ENCODE results near the gene FUZ.

Gene FUZ

DNA sequence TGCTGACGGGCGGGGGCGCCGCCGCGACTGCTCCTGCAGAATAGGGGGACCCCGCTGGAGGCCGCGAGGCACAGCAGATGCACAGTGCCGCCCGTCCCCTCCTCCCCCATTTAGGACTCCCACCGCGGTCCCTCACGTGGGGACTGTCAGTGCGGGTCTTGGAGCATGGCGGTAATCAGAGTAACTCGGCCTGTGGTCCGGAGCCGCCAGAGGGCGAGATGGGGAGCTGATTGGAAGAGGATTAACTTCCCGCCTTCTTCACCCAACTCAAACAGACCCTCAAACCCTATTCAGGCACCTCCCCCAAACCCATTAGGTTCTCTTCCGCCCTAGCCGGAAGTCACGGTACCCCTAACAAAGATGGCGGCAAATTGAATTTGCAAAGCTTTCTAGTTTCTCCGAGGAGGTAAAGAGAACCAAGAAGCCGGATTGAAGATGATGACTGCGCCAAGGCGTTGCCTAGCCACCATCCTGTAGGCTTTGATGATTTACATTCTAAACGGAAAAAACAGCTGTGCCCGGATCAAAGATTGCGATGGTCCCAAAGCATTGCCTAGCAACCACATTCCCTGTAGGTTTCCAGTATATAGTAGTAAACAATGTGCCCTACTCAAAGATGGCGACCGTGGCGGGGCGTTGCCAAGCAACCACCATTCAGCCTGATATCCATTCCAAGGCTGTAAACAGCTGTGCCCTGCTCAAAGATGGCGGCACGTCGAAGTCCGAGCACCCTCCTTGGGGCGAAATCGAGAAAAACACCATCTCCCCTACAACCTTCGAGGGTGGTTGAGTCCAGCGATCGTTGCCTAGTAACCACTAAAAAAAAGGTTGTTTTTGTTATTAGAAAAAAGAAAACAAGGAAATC is at the start of gene FUZ:
TSS of gene FUZ (minus strand) at position 296 of the 865 bp plus-strand sequence. CDS start at position 110, 186 bp downstream.
- peak; percentile 99 for FAIRE-seq

DNA sequence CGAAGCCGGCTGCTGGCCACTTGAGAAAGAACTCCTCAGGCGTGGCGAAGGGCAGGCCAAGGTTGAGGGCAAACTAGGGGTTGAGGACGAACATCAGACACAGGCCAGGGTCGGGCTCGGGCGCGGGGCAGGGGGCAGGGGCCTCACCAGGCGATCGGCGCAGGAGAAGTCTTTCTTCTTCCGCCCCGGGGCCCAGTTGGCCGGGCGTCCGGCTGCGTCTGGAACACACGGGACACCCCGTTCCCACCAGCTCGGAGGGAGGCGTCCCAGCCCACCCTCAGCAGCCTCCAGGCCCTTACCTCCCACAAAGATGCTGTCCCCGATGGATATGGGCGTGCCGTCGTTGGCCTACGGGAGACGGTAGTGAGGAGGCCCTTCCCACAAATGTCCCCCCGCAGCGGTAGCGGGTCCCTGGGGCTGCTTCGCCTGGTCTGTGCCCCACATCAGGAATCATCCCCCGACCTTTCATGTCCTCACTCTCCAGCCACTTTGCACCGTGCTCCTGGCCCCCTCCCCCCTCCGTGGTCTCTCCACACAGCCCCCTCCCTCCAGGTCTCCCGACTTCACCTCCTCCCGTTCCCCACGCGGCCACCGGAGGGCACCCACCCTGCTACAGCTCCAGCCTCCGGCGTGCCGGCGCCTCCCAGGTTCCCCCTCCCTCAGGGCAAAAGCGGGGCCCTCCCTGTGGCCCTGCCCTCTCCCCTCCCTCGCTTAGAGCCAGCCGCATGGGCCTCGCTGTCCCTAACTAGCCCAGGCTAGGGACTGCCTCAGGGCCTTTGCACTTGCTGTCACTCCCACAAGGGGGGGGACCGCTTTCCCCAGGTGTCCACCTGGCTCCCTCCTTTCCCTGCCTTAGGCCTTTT is 49.5 kb upstream of the FUZ start:
- FAIRE-seq = no peak

DNA sequence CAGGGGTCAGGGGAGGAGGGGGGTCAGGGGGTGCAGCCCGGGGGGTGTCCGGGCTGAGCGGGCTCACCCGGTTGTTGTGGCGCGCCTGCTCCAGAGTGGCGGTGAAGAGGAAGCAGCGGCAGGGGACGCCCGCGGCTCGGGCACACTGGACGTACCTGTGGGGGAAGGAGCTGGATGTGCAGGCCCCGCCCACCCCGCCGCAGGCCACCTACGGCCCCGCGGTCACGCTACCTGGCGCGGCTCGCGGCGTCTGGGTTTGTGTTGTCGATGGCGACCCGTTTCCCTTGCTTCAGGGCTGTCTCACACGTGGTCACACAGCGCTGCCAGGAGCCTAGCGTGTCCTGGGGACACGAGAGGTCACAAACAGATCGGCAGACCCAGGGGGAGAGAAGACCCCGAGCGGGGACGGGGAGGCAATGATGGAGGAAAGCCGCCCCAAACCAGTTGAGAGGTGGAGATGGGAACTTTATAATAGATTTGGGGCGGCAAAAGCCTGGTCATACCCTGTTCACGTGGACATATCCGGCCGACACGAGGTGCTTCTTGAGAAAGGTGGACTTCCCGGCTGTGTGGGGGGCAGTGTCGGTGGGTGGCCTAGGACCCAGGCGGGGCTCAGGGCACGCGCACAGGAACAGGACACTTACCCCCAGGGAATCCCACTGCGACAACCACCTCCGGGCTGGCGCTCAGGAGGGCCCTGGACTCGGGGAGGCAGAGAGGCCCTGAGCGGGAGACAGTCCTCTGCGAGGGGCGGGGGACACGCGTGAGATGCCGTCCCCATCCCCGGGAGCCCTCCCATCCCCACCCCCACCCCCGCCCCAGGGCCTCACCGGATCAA is 48.7 kb upstream of the FUZ start:
- FAIRE-seq = no peak

DNA sequence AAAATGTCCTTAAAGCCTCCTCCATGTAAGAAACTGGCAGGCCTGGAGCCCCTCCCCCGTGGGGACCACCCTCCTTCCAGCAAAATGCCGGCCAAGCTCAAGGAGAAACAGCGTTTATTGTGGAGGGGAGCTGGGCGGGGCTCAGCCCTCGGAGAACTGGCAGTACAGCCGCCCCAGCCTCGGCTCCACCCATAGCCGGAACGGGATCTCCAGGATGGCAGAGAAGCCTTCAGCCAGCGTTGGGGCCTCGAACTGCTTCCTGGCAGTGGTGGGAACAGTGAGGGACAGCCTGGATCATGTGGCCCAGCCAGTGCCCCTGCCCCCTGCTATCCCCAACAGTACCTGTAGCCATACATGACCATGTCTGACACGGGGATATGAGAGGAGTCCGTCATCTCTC is 48.0 kb upstream of the FUZ start:
- no peak for FAIRE-seq

- no peak for FAIRE-seq
Measured at GRCh38 chr19:49860336-49861102, 47.4 kb upstream of the FUZ start.

- FAIRE-seq = no peak
Measured at GRCh38 chr19:49859682-49860335, 46.7 kb upstream of the FUZ start.

GRCh38 chr19:49858088-49858985 is 45.2 kb upstream of the FUZ start:
- no peak for FAIRE-seq

GRCh38 chr19:49857838-49858087 is 44.7 kb upstream of the FUZ start:
- FAIRE-seq = no peak

GRCh38 chr19:49857061-49857837 is 44.2 kb upstream of the FUZ start:
- no peak for FAIRE-seq

- no peak for FAIRE-seq
Measured at GRCh38 chr19:49856574-49857021, 43.5 kb upstream of the FUZ start.

- no peak for FAIRE-seq
Measured at GRCh38 chr19:49855676-49856573, 42.8 kb upstream of the FUZ start.

- no peak for FAIRE-seq
Measured at GRCh38 chr19:49855277-49855675, 42.2 kb upstream of the FUZ start.

- FAIRE-seq = no peak
Measured at GRCh38 chr19:49854378-49855263, 41.5 kb upstream of the FUZ start.

DNA sequence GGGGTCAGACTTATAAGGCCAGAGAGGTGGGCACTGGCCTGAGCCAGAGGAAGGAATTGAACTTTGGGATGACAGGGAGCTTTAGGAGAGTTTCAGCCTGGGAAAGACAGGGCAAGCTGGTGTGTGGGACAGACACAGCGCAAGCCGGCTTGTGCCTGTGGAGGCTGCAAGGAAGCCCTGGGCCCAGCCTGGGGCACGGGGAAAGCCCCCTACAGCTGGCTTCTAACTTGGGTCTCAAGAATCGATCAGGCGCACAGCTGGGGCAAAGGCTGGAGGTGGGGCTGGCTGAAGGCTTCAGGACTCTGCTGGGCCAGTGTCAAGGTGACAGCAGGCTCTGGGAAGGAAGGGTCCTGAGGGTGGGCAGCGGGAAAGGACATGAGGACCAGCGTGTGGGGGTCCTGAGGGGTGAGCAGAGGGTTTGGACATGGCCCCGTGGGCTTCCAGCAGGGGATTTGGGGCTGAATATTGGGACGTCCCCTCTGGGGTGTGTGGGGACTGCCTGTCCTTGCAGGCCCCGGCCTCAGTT is 40.8 kb upstream of the FUZ start:
- FAIRE-seq = no peak

- FAIRE-seq = no peak
Measured at GRCh38 chr19:49852631-49853126, 39.6 kb upstream of the FUZ start.

GRCh38 chr19:49851456-49852259 is 38.6 kb upstream of the FUZ start:
- no peak for FAIRE-seq
